Mononuclear cell (primary cell): Measurements from ENCODE around the gene NR2F6. TPM values are rescaled to one million over a fixed set of nuclear protein-coding genes. Genes with fewer than 3 reads are reported as not detected.
"Not testable (repeated sequence)": the region's sequence is repeated elsewhere in the genome, so short reads cannot be mapped to it uniquely, and the experiment has no call there.

Experiments
- H3K27me3 ChIP-seq: 2 replicates; pipeline ENCODE4 v1.6.0; 2011; ENCODE audit warnings: low read length, control low read depth; ENCODE audit not compliant: insufficient read depth
- H3K4me1 ChIP-seq: 2 replicates; pipeline ENCODE4 v1.5.1; 2011; ENCODE audit warnings: mild to moderate bottlenecking, low read length, control low read depth; ENCODE audit not compliant: insufficient read depth
- H3K4me3 ChIP-seq: 2 replicates; pipeline ENCODE4 v1.5.1; 2011; ENCODE audit warnings: mild to moderate bottlenecking, low read length, moderate library complexity
- H3K9me3 ChIP-seq: 2 replicates; pipeline ENCODE4 v1.5.1; 2011; ENCODE audit warnings: low read depth, mild to moderate bottlenecking, control low read depth, low read length
- total RNA-seq: library from RNA; depleted of rRNA; stranded (reverse); fragments of >200 nt; gene quantifications from one replicate; pipeline ENCODE4 v1.2.3, GENCODE V29; 2012

The NR2F6 gene
- total RNA-seq, 1 donor: 2.1 TPM

- not testable (repeated sequence) for H3K9me3 ChIP-seq, H3K4me3 ChIP-seq, H3K27me3 ChIP-seq, H3K4me1 ChIP-seq
Measured at GRCh38 chr19:17274892-17275291, 29.2 kb upstream of the NR2F6 start.

DNA sequence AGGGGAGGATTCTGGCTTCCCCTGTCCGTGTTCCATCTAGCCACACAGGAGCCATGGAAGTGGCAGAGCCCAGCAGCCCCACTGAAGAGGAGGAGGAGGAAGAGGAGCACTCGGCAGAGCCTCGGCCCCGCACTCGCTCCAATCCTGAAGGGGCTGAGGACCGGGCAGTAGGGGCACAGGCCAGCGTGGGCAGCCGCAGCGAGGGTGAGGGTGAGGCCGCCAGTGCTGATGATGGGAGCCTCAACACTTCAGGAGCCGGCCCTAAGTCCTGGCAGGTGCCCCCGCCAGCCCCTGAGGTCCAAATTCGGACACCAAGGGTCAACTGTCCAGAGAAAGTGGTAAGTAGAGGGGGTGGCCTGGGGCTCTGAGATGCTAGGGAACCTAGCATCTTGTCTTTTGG is 23.0 kb upstream of the NR2F6 start:
- no peaks in the 10 kb centered on the region for H3K27me3 ChIP-seq
- H3K4me1 ChIP-seq: peaks cover 25% of the 10 kb centered on the region
- no peak overlapping the region for H3K4me3 ChIP-seq
- H3K9me3 ChIP-seq: no peaks in the 10 kb centered on the region

- no peaks in the 10 kb centered on the region for H3K27me3 ChIP-seq
Measured at GRCh38 chr19:17266975-17267788, 21.5 kb upstream of the NR2F6 start, which contains the start of gene BABAM1. Gene BABAM1, plus strand, starts transcription at chr19:17267443. Its CDS starts 1,364 bp downstream, at chr19:17268807.

DNA sequence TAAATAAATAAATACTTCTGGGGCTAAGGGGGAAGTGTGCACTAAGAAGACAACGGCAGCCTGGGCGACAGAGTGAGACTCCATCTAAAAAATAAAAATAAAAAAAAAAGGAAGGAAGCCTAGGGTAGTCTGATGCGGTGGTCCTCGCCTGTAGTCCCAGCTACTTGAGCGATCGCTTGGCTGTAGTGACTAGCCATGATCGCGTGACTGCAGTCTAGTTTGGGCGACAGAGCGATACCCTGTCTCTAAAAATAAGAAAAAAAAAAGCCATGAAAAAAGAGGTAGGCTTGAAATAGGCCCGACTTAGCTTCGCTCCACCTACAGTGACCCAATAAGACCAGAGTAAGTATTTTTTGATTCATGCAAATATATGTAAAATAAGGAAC is 20.9 kb upstream of the NR2F6 start:
- Histone ChIP-seq H3K27me3 (no peaks in the 10 kb centered on the region), H3K4me3 (no peak overlapping the region), H3K9me3 (no peaks in the 10 kb centered on the region), H3K4me1 (peaks cover 25% of the 10 kb centered on the region)

More at GRCh38 chr19:17266975-17267788, 21.5 kb upstream of the NR2F6 start, which contains the start of gene BABAM1:
- Histone ChIP-seq H3K4me3 (peak within 1 kb of the TSS; percentile 94), H3K4me1 (peaks cover 25% of the 10 kb centered on the region), H3K9me3 (no peaks in the 10 kb centered on the region)

- Histone ChIP-seq H3K4me1 (peaks cover 25% of the 10 kb centered on the region), H3K4me3 (no peak overlapping the region), H3K27me3 (no peaks in the 10 kb centered on the region), H3K9me3 (no peaks in the 10 kb centered on the region)
Measured at GRCh38 chr19:17266026-17266425, 20.3 kb upstream of the NR2F6 start.

GRCh38 chr19:17264641-17264979 is 18.9 kb upstream of the NR2F6 start, which contains the start of gene USHBP1:
Gene USHBP1, minus strand, starts transcription at chr19:17264745. Its CDS starts 446 bp downstream, at chr19:17264299.
- Histone ChIP-seq H3K4me3 (no peak within 1 kb of the TSS), H3K27me3 (no peaks in the 10 kb centered on the region), H3K9me3 (no peaks in the 10 kb centered on the region), H3K4me1 (peaks cover 25% of the 10 kb centered on the region)

- H3K4me3 ChIP-seq: no peak overlapping the region
- no peaks in the 10 kb centered on the region for H3K9me3 ChIP-seq
- H3K4me1 ChIP-seq: peaks cover 25% of the 10 kb centered on the region
- no peaks in the 10 kb centered on the region for H3K27me3 ChIP-seq
Measured at GRCh38 chr19:17263712-17264640, 18.3 kb upstream of the NR2F6 start.

DNA sequence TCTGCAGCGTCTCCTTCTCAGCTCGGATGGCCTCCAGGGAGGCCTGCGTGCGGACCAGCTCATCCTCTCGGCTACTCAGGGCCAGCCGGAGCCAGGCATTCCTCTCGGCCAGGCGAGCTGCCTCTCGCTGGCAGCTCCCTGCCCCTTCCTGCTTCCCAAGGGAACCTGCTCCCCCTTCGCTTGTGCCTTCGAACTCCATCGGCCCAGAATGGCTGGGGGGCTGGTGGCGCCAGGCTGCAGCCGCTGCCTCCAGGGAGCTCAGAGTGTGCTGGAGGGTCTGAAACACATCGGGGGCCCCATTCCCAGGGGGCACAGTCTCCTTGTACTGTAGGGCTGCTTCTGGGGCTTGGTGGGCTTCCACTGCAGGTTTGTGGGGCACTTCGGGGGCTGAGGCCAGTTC is 16.8 kb upstream of the NR2F6 start:
- Histone ChIP-seq H3K4me3 (no peak overlapping the region), H3K27me3 (no peaks in the 10 kb centered on the region), H3K4me1 (peaks cover 14% of the 10 kb centered on the region)

GRCh38 chr19:17260842-17261325 is 15.2 kb upstream of the NR2F6 start:
- Histone ChIP-seq H3K9me3 (no peaks in the 10 kb centered on the region), H3K4me1 (peaks cover 4% of the 10 kb centered on the region), H3K4me3 (no peak overlapping the region), H3K27me3 (no peaks in the 10 kb centered on the region)

More for the DNA sequence above, 16.8 kb upstream of the NR2F6 start:
- H3K9me3 ChIP-seq: no peaks in the 10 kb centered on the region

DNA sequence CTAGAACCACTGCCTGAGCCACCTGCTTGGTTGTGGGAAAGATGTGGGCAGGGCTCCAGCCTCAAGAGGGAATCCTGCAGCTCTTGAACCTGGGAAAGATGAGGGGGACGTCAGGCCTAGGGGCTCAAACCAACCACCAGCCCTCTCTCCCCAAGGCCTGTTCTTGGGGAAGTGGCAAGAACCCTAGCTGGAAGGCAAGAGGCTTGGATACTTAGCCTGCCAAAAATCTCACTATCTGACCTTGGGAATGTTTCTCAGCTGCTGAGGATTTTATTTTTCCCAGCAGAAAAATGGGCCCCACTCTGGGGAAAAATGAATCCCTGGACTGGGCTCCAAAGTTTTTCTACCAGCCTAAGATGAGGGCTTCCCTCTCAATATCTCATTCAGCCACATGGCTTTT is 14.2 kb upstream of the NR2F6 start:
- H3K4me1 ChIP-seq: peaks cover 1% of the 10 kb centered on the region
- no peaks in the 10 kb centered on the region for H3K9me3 ChIP-seq
- no peaks in the 10 kb centered on the region for H3K27me3 ChIP-seq
- no peak overlapping the region for H3K4me3 ChIP-seq

DNA sequence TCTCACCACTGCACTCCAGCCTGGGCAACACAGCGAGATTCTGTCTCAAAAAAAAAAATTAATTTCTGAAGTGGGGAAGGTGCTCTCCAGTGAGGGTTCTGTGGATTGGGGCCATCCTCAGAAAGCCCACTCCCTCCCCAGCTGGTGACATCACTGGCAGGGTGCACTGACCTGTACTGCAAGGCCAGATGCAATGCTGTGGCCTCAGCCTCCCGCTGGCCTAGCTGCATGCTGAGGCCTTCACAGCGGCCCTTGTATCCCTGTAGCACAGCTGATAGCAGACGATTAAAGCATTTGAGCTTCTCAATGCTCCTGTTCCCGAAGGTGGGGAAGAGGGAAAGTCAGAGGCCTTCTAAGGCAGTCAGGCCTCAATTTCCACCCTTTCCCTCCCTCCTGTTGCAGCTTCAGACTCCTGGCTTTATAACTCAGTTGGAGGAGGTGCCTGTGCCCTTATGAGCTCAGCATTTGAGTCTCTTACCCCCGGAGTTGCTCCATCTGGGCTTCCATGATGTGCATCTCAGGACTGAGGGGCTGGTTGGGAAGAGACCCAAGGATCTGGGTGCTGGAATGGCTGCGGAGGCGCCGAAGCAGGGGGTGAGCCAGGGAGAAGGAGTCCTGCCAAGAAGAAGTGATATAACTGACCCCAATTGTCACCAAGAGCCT is 13.5 kb upstream of the NR2F6 start:
- Histone ChIP-seq H3K4me1 (no peaks in the 10 kb centered on the region), H3K27me3 (no peaks in the 10 kb centered on the region), H3K9me3 (no peaks in the 10 kb centered on the region), H3K4me3 (no peak overlapping the region)

DNA sequence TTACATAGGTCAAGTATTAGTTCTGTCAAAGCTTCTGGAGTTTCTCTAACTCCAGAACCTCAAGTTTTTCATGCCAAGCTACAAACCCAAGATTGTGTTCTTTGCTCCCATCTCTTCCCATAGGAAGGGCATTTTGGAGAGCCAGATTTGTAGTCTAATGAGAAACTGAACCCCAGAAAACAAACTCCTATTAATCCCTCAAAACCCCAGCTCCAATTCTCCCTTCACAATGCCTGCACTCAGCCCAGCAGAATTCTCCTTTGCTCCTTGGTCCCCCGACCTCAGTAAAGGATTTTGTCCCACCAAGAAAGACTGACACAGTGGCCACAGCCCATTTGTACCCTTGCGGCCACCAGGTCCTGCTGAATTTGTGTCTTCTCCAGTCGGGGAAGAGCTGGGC is 10.4 kb upstream of the NR2F6 start:
- H3K4me1 ChIP-seq: no peaks in the 10 kb centered on the region

DNA sequence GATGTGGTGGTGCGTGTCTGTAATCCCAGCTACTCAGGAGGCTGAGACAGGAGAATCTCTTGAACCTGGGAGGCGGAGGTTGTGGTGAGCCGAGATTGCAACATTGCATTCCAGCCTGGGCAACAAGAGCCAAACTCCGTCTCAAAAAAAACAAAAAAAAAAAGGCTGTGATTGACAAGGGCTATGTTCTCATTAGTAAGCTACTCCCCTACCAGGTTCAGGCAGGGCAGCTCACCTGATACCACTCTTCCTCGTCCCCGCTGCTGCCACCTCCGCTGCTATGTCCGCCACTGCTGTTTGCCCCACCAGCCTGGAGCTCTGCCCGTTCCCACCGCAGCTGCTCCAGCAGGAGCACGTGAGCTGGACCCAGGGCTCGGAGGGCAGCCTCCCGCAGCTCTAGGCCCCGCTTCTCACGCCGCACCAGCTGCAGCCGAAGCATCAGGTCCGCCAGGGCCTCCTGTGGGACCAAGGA is 9.5 kb upstream of the NR2F6 start:
- H3K4me1 ChIP-seq: no peaks in the 10 kb centered on the region

More for the DNA sequence above, 10.4 kb upstream of the NR2F6 start:
- Histone ChIP-seq H3K27me3 (no peaks in the 10 kb centered on the region), H3K4me3 (no peak overlapping the region), H3K9me3 (no peaks in the 10 kb centered on the region)

GRCh38 chr19:17254636-17255035 is 8.9 kb upstream of the NR2F6 start:
- Histone ChIP-seq H3K27me3 (no peaks in the 10 kb centered on the region), H3K4me3 (no peak overlapping the region), H3K4me1 (no peaks in the 10 kb centered on the region), H3K9me3 (no peaks in the 10 kb centered on the region)

More for the DNA sequence above, 9.5 kb upstream of the NR2F6 start:
- H3K4me3 ChIP-seq: no peak overlapping the region
- H3K27me3 ChIP-seq: no peaks in the 10 kb centered on the region
- H3K9me3 ChIP-seq: no peaks in the 10 kb centered on the region
